Measurements from ENCODE around the gene GRM2.

GRM2 gene

GRCh38 chr3:51706788-51707731 lies at the start of gene GRM2:
TSS of gene GRM2 (plus strand) at chr3:51707068. CDS start at chr3:51708984, 1,916 bp downstream.
- Histone ChIP-seq H3K27ac (no peak within 1 kb of the TSS), H3K9me3 (no peaks in the 10 kb centered on the region), H3K4me1 (peaks cover 0 to 12% (median 5%) of the 10 kb centered on the region in 4 donors), H3K4me3 (peak within 1 kb of the TSS in 1 of 2 donors; percentile 40), H3K27me3 (no peaks in the 10 kb centered on the region), H3K36me3 (peaks cover 0 to 41% (median 21%) of the 10 kb centered on the region in 3 donors)
- intact Hi-C loops (cut with DNase I; ENCODE audit: low total_unique reads), result no loop called here
- TF ChIP-seq CTCF (IDR thresholded peaks at IDR 0.05), result no peak
- peak; percentile 57 to 75 for DNase-seq

- Histone ChIP-seq H3K9me3 (no peaks in the 10 kb centered on the region), H3K36me3 (peaks cover 45 to 84% (median 68%) of the 10 kb centered on the region in 3 donors), H3K4me1 (no peaks in the 10 kb centered on the region), H3K27me3 (no peaks in the 10 kb centered on the region), H3K4me3 (no peak overlapping the region), H3K27ac (no peak overlapping the region)
- no peak for DNase-seq
- no peak for TF ChIP-seq CTCF (IDR thresholded peaks at IDR 0.05)
- intact Hi-C loops (cut with DNase I; ENCODE audit: low total_unique reads), result no loop called here
Observed at GRCh38 chr3:51657234-51657633, 49.6 kb upstream of the GRM2 start.

DNA sequence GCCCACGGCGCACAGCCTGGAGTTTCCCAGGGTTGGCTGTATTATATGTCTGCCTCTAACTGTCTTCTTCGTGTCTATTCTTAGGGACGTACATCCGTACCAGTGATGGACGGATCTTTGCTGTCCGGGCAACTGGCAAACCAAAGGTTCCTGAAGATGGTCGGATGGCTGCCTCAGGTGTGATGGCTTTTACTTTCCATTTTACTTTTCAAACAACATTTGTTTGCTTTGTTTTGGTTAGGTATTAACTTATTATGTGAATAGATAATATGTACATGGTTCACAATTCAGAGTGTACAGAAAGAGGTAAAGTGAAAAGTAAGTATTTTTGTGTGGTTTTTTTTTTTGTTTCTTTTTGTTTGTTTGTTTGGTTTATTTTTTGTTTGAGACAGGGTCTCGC lies 46.9 kb upstream of the GRM2 start:
- no peak for TF ChIP-seq CTCF (IDR thresholded peaks at IDR 0.05)
- Histone ChIP-seq H3K27ac (no peak overlapping the region), H3K36me3 (peaks cover 62 to 97% (median 73%) of the 10 kb centered on the region in 3 donors), H3K4me3 (no peak overlapping the region), H3K27me3 (no peaks in the 10 kb centered on the region), H3K4me1 (no peaks in the 10 kb centered on the region), H3K9me3 (no peaks in the 10 kb centered on the region)
- no peak for DNase-seq
- intact Hi-C loops (cut with DNase I; ENCODE audit: low total_unique reads), result loop anchor here (10.0 kb wide), 1 partner anchor 115 kb away; no protein-coding TSS in a partner anchor

- Histone ChIP-seq H3K36me3 (peaks cover 50 to 75% (median 51%) of the 10 kb centered on the region in 3 donors), H3K27me3 (no peaks in the 10 kb centered on the region), H3K4me1 (no peaks in the 10 kb centered on the region), H3K9me3 (no peaks in the 10 kb centered on the region), H3K27ac (no peak overlapping the region), H3K4me3 (no peak overlapping the region)
- no peak for TF ChIP-seq CTCF (IDR thresholded peaks at IDR 0.05)
- intact Hi-C loops (cut with DNase I; ENCODE audit: low total_unique reads), result loop anchor here (10.0 kb wide), 1 partner anchor 118 kb away; no protein-coding TSS in a partner anchor
- no peak for DNase-seq
Observed at GRCh38 chr3:51662456-51662855, 44.4 kb upstream of the GRM2 start.

- H3K4me3 ChIP-seq, result no peak overlapping the region
- intact Hi-C loops (cut with DNase I; ENCODE audit: low total_unique reads), result loop anchor here (10.0 kb wide), 1 partner anchor 124 kb away; no protein-coding TSS in a partner anchor
- TF ChIP-seq CTCF (IDR thresholded peaks at IDR 0.05), result no peak
- H3K4me1 ChIP-seq, result peaks cover 0 to 40% (median 21%) of the 10 kb centered on the region in 4 donors
- no peak overlapping the region for H3K27ac ChIP-seq
- no peak for DNase-seq
- H3K9me3 ChIP-seq, result no peaks in the 10 kb centered on the region
- peaks cover 0 to 12% (median 4%) of the 10 kb centered on the region in 3 donors for H3K36me3 ChIP-seq
- H3K27me3 ChIP-seq, result no peaks in the 10 kb centered on the region
Observed at GRCh38 chr3:51668756-51669155, 38.1 kb upstream of the GRM2 start.
